Activated T-helper 2 cell treated with anti-CD3 and anti-CD28 coated beads, Interferon-gamma antibody, Interleukin-2, Interleukin-4, amounts not matched to agents 10 μg/mL and 5 μg/mL and 100 μg/mL, durations not matched to agents 14 hours and 24 hours and 36 hours (primary cell): ENCODE results near the gene SRGAP2. TPM values are rescaled to one million over a fixed set of nuclear protein-coding genes. Genes with fewer than 3 reads are reported as not detected.
"Not testable (repeated sequence)": the region's sequence is repeated elsewhere in the genome, so short reads cannot be mapped to it uniquely, and the experiment has no call there.

Source experiments
- DNase-seq: peaks from one replicate; pipeline ENCODE4 v3.0.0; 2021; ENCODE audit warnings: low spot score
- H3K27ac Mint-ChIP-seq: one replicate; pipeline ENCODE4 v1.8.0; 2021; ENCODE audit warnings: mixed read lengths
- H3K27me3 Mint-ChIP-seq: one replicate; pipeline ENCODE4 v1.8.0; 2021; ENCODE audit warnings: low read depth, mixed read lengths
- H3K36me3 Mint-ChIP-seq: one replicate; pipeline ENCODE4 v1.8.0; 2021; ENCODE audit warnings: low read depth, mixed read lengths
- H3K4me1 Mint-ChIP-seq: one replicate; pipeline ENCODE4 v1.8.0; 2021; ENCODE audit warnings: low read depth, mixed read lengths
- H3K4me3 Mint-ChIP-seq: one replicate; pipeline ENCODE4 v1.8.0; 2021; ENCODE audit warnings: low read depth, mild to moderate bottlenecking, moderate library complexity, mixed read lengths
- H3K9me3 Mint-ChIP-seq: one replicate; pipeline ENCODE4 v1.8.0; 2021; ENCODE audit warnings: mixed read lengths
- intact Hi-C: fragments of 100-400 bp; cut with micrococcal nuclease; formaldehyde crosslinking; loops from one replicate; pipeline ENCODE4 v1.15.1; 2023
- total RNA-seq: library from RNA; stranded (reverse); gene quantifications from 2 replicates; pipeline ENCODE4 v1.2.3, GENCODE V29; 2022

Gene SRGAP2
- total RNA-seq, 1 donor from 2014 or later: 142 TPM

DNA sequence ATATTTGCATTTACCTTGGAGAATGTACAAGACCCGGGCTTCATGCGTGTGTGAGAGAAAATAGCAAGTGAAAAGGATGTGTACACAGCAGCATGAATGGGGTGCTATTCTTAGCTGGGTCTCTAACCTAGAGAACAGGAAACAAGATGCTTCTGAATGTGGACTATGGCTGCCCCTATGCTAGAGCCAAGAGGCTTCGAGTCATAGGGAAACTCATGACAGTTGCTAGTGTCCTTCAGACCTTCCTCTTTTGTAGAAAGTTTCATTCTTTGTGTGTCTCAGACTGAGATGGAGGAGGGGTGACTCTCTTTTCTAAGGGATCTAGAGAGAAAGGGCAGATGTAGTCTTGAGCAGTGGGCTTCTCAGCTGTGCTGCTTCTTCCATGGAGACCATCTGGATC is 40.0 kb downstream of the SRGAP2 start:
- intact Hi-C loops: not testable (repeated sequence)

DNA sequence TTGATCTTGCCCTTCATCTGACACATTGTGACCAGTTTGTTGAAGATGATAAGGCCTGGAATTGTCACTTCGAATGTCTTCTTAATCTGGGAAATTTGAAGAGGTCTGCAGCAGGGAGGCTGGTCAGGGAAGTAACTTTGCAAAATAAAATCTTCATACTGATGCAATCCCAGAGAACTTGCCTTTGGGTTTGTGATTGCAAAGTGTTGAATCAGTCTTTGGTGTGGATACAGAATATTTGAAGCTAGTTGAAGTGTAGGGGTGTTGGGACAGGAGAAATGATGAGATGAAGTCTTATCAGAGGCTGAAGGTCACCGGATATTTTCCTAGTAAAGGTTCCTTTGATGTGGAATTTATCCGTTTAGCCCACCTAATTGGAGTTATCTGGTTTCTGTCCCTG is 42.1 kb downstream of the SRGAP2 start:
- H3K36me3 Mint-ChIP-seq, H3K27ac Mint-ChIP-seq, H3K27me3 Mint-ChIP-seq, intact Hi-C loops, H3K4me3 Mint-ChIP-seq, DNase-seq, H3K4me1 Mint-ChIP-seq, H3K9me3 Mint-ChIP-seq: not testable (repeated sequence)

More for the DNA sequence above, 40.0 kb downstream of the SRGAP2 start:
- H3K27me3 Mint-ChIP-seq, H3K4me3 Mint-ChIP-seq, DNase-seq, H3K36me3 Mint-ChIP-seq, H3K27ac Mint-ChIP-seq, H3K4me1 Mint-ChIP-seq, H3K9me3 Mint-ChIP-seq: not testable (repeated sequence)

DNA sequence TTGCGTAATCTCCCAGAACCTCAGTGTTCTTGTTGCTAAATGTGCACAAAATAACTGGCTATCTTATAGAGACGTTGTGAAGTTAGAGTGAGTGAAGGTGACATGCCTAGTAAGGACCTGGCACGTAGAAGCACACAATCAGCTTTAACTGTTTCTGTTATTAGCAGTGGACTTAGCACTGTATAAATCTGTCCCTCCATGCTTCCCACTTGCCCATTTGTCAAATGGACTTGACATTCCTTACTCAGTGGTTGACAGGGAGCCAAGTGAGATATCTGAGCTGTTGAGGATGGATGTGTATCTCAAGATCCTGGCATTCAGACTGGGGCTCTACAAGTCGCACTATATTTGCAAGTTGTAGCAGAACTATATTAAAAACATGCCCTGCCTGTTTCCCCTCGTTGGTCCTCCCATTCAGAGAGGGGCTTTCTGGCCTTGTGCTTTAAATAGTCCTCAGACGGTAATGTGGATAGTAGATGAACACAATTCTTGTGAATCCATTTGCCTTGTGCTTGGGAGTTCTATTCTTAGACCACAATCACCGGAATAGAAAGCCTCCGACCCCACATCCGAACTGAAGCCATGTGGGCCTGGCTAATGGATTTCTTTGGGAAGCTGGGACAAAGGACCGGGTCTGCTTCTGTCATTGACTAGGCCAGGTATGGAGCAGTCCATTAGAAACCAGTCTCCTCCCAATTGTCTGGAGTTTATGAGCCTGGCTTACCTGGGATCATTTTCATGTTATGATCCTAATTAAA is 43.0 kb downstream of the SRGAP2 start:
- H3K27ac Mint-ChIP-seq, H3K4me3 Mint-ChIP-seq, DNase-seq, H3K4me1 Mint-ChIP-seq, H3K36me3 Mint-ChIP-seq, H3K9me3 Mint-ChIP-seq, H3K27me3 Mint-ChIP-seq, intact Hi-C loops: not testable (repeated sequence)

DNA sequence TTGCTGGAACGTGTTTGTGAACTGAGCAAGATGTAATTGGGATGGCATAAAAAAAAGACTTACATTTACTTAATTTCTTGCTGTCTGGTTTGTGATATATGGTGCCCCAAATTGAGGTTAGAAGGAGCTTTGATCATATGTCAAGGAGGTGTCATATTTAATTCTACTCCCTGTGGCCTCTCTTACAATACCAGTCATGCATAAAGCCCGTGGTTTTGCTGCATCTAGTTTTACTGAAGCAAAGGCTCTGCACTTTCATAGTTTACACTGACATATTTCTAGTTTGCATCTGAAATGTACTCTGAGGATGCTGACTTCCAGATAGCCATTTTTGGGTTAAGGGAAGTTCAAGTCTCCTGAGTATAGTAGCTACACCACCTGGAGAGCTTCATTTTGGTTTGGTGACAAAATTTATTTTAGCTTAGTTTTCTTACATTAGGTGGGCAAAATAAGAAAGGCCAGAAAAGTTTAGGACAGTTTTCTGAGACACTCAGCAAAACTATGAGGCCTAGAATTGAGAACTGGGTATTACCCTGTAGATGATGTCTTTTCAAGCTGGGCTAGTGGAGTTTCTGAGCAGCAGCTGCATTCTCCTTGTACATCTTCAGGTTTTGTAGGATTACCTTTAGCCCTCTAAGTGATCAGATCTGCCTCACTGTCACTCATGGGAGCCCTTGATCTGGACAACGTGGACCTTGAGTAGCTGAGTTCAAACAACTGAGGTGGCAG is 47.8 kb downstream of the SRGAP2 start:
- intact Hi-C loops, H3K9me3 Mint-ChIP-seq, H3K4me3 Mint-ChIP-seq, DNase-seq, H3K27ac Mint-ChIP-seq, H3K36me3 Mint-ChIP-seq, H3K27me3 Mint-ChIP-seq, H3K4me1 Mint-ChIP-seq: not testable (repeated sequence)

DNA sequence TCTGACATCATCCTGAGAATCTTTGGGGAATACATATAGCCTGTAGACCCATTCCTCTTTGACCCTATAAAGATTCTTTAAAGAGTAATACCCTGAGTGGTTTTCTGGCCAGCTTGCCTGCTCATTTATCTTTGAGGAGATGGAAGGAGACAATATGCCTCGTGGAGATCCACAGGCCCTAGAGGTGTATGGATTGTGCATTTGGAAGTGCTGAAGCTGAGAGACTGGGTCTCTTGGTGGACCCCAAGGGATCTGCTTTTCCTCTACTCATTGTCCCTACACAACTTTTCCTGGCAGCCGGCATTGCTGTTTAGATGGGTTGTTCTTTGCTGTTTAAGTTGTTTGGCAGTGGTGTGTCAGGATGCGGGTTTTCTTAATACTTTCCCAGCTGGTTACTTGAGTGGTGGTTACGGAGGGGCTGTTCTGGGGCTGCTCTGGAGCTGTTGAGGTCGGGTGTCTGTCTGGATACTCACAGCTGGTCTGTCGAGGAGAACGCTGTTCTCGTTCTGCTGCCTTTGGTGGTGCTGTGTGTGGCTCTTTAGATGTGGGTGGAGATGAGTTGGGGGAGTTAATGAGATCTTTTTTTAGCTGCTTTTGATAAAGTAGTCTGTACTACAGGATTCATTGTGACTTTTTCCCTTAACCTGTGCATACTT is 49.5 kb downstream of the SRGAP2 start:
- intact Hi-C loops, H3K4me1 Mint-ChIP-seq, H3K36me3 Mint-ChIP-seq, H3K4me3 Mint-ChIP-seq, DNase-seq, H3K27ac Mint-ChIP-seq, H3K9me3 Mint-ChIP-seq, H3K27me3 Mint-ChIP-seq: not testable (repeated sequence)

Other genes starting within 250 kb of the SRGAP2 start
- gene RAB7B, start 200.1 kb upstream of the SRGAP2 start, total RNA-seq: not detected in 2 replicates
- gene CTSE, start 179.6 kb upstream of the SRGAP2 start, total RNA-seq: not detected in 2 replicates
- gene RHEX, start 150.4 kb upstream of the SRGAP2 start, total RNA-seq: not detected in 2 replicates
- not detected in 2 replicates for gene AVPR1B, start 86.2 kb upstream of the SRGAP2 start, total RNA-seq
- gene FAM72A, start 702 bp upstream of the SRGAP2 start, total RNA-seq: 28.2 and 29.5 TPM in 2 replicates